Activated T-helper 2 cell treated with anti-CD3 and anti-CD28 coated beads, Interferon-gamma antibody, Interleukin-2, Interleukin-4, amounts not matched to agents 10 μg/mL and 5 μg/mL and 100 μg/mL, durations not matched to agents 14 hours and 24 hours and 36 hours (primary cell): Measurements from ENCODE around the gene CREB3L1. TPM values are rescaled to one million over a fixed set of nuclear protein-coding genes. Genes with fewer than 3 reads are reported as not detected.
A peak's percentile ranks its signal among the peaks of the same experiment; 100 is the strongest.

Source experiments
- DNase-seq: peaks from one replicate; pipeline ENCODE4 v3.0.0; 2021; ENCODE audit warnings: low spot score
- H3K27ac Mint-ChIP-seq: one replicate; pipeline ENCODE4 v1.8.0; 2021; ENCODE audit warnings: mixed read lengths
- H3K27me3 Mint-ChIP-seq: one replicate; pipeline ENCODE4 v1.8.0; 2021; ENCODE audit warnings: low read depth, mixed read lengths
- H3K36me3 Mint-ChIP-seq: one replicate; pipeline ENCODE4 v1.8.0; 2021; ENCODE audit warnings: low read depth, mixed read lengths
- H3K4me1 Mint-ChIP-seq: one replicate; pipeline ENCODE4 v1.8.0; 2021; ENCODE audit warnings: low read depth, mixed read lengths
- H3K4me3 Mint-ChIP-seq: one replicate; pipeline ENCODE4 v1.8.0; 2021; ENCODE audit warnings: low read depth, mild to moderate bottlenecking, moderate library complexity, mixed read lengths
- H3K9me3 Mint-ChIP-seq: one replicate; pipeline ENCODE4 v1.8.0; 2021; ENCODE audit warnings: mixed read lengths
- intact Hi-C: fragments of 100-400 bp; cut with micrococcal nuclease; formaldehyde crosslinking; loops from one replicate; pipeline ENCODE4 v1.15.1; 2023
- total RNA-seq: library from RNA; stranded (reverse); gene quantifications from 2 replicates; pipeline ENCODE4 v1.2.3, GENCODE V29; 2022

CREB3L1 gene
- total RNA-seq, 1 donor from 2014 or later: not detected

DNA sequence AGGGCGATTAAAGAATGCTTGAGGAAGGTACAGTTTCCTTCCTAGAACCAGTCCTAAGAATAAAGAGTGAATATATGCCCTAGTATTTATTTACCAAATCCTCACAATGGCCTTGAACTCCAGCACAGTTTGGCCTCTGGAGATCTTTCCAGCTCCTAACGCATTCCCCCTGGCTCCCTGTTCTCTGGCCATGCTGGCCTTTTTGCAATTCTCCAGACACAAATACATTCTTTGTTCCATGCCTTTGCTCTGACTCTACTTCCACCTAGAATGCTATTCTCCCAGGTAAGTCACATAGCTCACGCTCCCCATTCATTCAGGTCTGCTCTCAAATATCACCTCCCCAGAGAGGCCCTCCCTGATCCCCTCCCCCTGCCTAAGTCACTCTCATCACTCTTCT is 66.1 kb downstream of the CREB3L1 start:
- H3K27ac Mint-ChIP-seq: no peak overlapping the region
- intact Hi-C loops: no loop called here
- no peaks in the 10 kb centered on the region for H3K9me3 Mint-ChIP-seq
- no peaks in the 10 kb centered on the region for H3K36me3 Mint-ChIP-seq
- DNase-seq: no peak
- H3K4me1 Mint-ChIP-seq: peaks cover 44% of the 10 kb centered on the region
- H3K4me3 Mint-ChIP-seq: no peak overlapping the region
- H3K27me3 Mint-ChIP-seq: peaks cover 16% of the 10 kb centered on the region

DNA sequence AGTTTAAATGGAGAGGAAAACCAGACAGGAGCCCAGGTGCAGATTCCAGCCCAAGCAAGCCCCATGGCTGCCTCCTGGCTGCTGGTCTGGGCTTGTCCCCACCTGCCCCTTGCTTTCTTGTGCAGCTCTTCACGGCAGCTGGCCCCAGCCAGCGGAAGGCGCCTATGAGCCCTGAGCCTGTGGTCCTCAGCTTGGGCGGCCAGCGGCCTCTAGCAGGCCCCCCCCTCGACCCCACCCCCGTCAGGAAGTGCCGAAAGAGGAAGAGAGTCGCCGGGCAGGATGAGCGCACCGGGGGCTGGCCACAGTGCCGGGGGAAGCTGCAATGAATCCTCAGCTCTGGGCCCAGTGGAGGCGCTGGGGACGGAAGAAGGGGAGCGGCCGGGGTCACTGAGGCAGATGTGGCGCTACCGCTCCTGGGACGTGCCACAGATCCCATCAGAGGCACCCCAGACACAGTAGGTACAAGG is 67.7 kb downstream of the CREB3L1 start:
- DNase-seq: no peak
- Mint-ChIP-seq H3K36me3 (peaks cover 11% of the 10 kb centered on the region), H3K27me3 (peaks cover 14% of the 10 kb centered on the region), H3K4me3 (peak overlapping the region; percentile 81), H3K4me1 (peaks cover 51% of the 10 kb centered on the region), H3K9me3 (no peaks in the 10 kb centered on the region), H3K27ac (peak overlapping the region; percentile 46)
- intact Hi-C loops: loop anchor here (5.0 kb wide), 1 partner anchor 223 kb away; the partner anchor contains the start of gene PHF21A

DNA sequence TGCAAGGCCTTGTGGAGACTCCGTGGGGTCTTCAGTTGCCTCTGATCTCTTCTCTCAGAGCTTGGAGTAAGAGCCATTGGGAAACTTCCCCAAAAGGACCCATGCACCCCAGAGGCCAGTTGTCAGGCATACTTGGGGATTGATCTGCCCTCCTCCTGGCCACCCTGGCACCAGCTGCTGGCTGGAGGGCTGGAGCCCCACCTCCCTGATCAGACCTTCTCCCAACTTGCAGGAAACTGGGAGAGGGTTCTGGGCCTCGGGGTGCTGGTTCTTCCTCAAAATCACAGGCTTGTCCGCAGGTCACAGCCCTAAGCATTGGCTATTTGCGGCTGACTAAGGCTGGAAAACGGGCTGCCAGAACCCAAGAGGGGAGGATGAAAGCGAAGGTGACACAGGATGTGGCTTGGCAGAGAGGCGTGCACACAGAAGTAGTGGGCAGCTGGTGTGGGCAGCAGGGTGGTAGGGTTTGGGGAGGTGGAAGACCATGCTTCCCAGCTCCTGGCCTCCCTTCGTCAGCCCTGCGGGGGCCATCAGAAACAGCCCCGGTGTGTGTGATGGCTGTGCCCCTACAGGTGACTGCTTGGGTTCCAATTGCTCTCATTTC is 68.5 kb downstream of the CREB3L1 start:
- DNase-seq: peak; percentile 36
- Mint-ChIP-seq H3K36me3 (peaks cover 14% of the 10 kb centered on the region), H3K9me3 (no peaks in the 10 kb centered on the region), H3K4me3 (peak overlapping the region; percentile 81), H3K27ac (peak overlapping the region; percentile 76), H3K4me1 (peaks cover 51% of the 10 kb centered on the region), H3K27me3 (peaks cover 14% of the 10 kb centered on the region)
- intact Hi-C loops: loop anchor here (2.0 to 5.0 kb wide), 2 partner anchors 15 to 224 kb away; partner anchors contain the start of gene PHF21A

DNA sequence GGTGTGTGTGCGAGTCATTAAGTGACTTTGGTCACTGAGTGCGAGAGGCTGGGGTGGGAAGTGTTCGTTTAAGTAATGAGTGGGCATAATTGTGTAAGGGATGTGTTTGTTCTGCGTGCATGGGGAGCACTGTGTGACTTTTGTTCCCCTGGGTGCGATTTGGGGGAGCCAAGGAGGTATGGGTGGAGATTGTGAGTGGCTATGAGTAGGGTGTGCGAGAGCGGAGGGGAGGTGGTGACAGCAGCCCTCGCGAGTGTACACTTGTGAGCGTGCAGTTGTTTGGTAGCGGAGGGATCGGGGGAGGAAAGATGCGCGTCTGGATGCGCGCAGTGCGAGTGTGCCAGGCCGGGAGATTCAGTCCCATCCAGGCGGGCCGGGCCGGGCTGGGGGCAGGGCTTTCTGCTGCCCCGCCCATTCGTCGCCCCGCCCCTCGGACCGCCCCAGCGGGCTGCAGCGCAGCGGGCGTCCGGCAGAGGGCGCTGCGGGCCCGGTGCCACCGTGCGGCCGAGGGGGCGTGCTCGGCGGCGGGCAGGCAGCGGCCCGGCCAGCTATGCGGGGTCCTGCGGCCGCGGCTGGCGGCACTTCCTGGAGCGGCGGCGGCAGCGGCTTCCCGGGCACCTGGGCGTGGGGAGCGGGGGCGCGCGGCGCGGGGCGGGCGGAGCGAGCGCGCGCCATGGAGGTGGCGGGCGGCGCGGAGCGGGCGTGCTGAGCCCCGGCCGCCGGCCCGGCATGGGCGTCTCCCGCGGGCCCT is 69.6 kb downstream of the CREB3L1 start, which contains the start of gene DGKZ:
Gene DGKZ, plus strand, starts transcription at position 578 of the 751 bp plus-strand sequence. CDS start 197 bp downstream, outside the sequence.
- Mint-ChIP-seq H3K9me3 (no peaks in the 10 kb centered on the region), H3K36me3 (peaks cover 18% of the 10 kb centered on the region), H3K4me3 (peak within 1 kb of the TSS; percentile 84), H3K27ac (peak within 1 kb of the TSS; percentile 83), H3K4me1 (peaks cover 52% of the 10 kb centered on the region), H3K27me3 (peaks cover 9% of the 10 kb centered on the region)
- peak; percentile 90 for DNase-seq
- intact Hi-C loops: loop anchor here (2.0 to 5.0 kb wide), 2 partner anchors 16 to 225 kb away; partner anchors contain the start of gene PHF21A

DNA sequence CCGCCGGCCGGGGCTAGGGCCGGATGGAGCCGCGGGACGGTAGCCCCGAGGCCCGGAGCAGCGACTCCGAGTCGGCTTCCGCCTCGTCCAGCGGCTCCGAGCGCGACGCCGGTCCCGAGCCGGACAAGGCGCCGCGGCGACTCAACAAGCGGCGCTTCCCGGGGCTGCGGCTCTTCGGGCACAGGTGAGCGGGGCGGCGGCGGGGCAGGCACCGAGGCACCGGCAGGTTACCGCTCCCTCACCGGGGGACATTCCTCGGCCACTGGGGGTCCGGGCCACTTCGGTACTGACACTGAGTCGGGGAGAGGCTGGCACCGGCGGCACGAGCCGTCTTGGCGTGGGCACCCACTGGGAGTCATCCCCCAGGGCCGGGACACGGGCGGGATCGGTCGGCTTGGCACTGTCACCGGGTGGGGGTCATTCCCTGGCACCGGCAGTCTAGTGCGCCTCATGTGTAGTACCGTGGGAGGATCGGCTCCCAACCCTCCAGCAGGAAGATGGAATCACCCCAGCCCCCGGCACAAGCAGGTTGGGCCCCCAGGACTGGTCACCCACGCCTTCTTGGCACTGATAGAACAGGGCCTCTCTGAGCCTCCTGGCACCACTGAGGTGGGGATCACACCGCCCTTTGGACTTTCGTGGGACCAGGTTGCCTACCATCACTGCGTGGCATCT is 70.3 kb downstream of the CREB3L1 start:
- Mint-ChIP-seq H3K27me3 (peaks cover 9% of the 10 kb centered on the region), H3K4me3 (peak overlapping the region; percentile 84), H3K9me3 (no peaks in the 10 kb centered on the region), H3K4me1 (peaks cover 49% of the 10 kb centered on the region), H3K27ac (no peak overlapping the region), H3K36me3 (peaks cover 20% of the 10 kb centered on the region)
- DNase-seq: no peak
- intact Hi-C loops: loop anchor here (1.0 to 5.0 kb wide), 3 partner anchors 17 to 270 kb away; partner anchors contain the start of genes ATG13, HARBI1 and PHF21A

DNA sequence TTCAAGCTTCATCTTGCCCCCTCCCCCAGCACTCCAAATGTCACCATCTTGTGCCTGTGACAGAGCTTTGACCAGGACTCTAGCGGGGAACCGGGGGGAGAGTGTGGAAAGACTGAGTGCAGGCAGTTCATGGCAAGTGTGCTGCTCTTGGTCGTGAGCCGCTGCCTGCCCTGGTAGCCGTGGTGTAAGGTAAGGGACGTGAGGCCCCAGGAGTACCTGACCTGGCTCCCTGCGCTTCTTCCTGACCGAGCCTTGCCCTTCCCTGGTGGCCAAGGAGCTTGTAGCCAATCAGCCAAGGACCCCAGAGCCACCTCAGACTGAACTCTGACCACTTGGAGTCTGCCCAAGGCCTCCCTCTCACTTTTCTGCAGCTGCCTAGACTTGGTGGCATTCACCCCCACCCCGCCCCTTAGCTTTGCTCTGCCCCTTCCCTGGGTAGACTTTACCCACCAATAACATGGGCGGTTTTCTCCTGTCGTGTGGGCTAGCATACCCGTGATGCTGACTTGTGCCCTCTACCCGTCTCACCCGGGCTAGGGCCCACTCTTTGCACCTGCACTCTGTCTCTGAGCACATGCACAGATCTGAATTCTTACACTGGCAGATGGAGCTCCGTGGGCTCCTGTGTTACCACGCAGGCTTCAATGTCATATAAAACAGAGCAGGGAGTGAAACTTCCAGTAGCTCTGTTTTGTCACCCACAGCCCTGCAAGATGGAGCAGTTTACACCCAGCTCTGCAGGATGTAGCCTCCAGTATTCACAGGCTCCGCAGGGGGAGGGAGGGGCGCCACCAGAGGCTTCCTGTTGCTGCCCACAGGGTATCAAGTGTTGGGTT is 71.3 kb downstream of the CREB3L1 start:
- H3K9me3 Mint-ChIP-seq: no peaks in the 10 kb centered on the region
- intact Hi-C loops: loop anchor here (1.0 to 5.0 kb wide), 4 partner anchors 13 to 269 kb away; partner anchors contain the start of genes ATG13, HARBI1 and PHF21A
- DNase-seq: peak; percentile 55
- peaks cover 6% of the 10 kb centered on the region for H3K27me3 Mint-ChIP-seq
- peak overlapping the region; percentile 84 for H3K4me3 Mint-ChIP-seq
- peaks cover 22% of the 10 kb centered on the region for H3K36me3 Mint-ChIP-seq
- H3K4me1 Mint-ChIP-seq: peaks cover 60% of the 10 kb centered on the region
- H3K27ac Mint-ChIP-seq: peak overlapping the region; percentile 83

DNA sequence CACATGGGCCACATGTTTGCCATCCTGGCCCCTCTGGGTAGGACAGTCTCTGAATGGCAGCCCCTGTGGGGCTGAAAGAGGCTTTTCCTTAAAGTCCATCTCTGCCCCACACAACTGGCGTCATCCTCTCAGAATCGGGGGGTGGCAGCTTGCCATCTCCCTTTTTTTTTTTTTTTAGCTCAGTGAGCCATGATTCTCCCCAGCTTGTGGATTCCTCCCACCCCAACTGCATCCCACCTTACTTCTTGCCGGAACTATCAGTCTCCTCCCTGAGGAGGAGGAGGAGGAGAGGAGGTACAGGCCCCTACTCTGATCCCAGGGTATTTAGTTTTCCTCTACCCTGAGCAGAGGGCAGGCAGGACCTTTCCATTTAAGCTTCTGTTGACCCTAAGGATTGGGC is 73.2 kb downstream of the CREB3L1 start:
- Mint-ChIP-seq H3K4me3 (no peak overlapping the region), H3K27me3 (no peaks in the 10 kb centered on the region), H3K4me1 (peaks cover 57% of the 10 kb centered on the region), H3K27ac (no peak overlapping the region), H3K36me3 (peaks cover 29% of the 10 kb centered on the region), H3K9me3 (no peaks in the 10 kb centered on the region)
- DNase-seq: no peak
- intact Hi-C loops: no loop called here

DNA sequence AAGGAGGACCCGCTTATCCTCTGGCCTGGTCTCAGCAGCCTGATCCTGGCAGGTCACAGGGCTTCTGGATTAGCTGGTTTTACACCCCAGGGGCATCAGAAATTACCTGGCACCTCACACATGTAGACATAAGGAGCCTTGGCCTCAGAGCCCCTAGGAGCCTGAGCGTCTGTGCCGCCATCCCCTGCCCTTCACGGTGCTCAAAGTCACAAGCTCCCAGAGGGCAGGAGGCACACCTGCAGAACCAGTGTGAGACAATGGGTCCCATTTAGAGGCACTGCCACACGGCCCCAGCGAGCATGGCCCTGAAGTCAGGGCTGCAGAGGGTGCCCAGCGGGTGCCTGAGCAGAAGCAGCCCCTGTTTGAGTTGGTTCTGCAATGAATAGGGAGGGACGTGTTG is 73.7 kb downstream of the CREB3L1 start:
- H3K4me3 Mint-ChIP-seq: peak overlapping the region; percentile 73
- H3K27ac Mint-ChIP-seq: no peak overlapping the region
- H3K4me1 Mint-ChIP-seq: peaks cover 52% of the 10 kb centered on the region
- no peaks in the 10 kb centered on the region for H3K9me3 Mint-ChIP-seq
- intact Hi-C loops: no loop called here
- no peak for DNase-seq
- H3K36me3 Mint-ChIP-seq: peaks cover 29% of the 10 kb centered on the region
- H3K27me3 Mint-ChIP-seq: no peaks in the 10 kb centered on the region

DNA sequence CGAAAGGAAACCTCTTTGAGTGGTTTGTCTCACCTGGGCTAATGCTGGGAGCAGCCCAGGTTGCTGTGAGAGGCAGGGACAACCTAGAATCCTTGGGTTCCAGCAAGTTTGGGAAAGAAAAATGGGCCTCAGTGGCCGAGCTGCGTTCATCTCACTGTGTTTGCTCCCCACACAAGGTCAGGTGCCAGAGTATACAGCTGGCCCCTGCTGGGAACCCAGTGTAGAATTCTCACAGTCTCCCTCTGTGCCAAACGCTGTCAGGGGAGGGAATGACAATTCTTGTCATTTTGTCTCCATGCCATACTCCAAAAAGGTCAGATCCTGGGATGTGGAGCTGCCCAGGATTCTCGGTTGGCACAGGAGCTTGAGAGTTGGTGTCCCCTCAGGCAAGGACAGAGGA is 74.1 kb downstream of the CREB3L1 start:
- H3K27me3 Mint-ChIP-seq: no peaks in the 10 kb centered on the region
- intact Hi-C loops: loop anchor here (2.0 kb wide), 1 partner anchor 29 kb away; the partner anchor contains the start of gene MDK
- H3K36me3 Mint-ChIP-seq: peaks cover 29% of the 10 kb centered on the region
- no peaks in the 10 kb centered on the region for H3K9me3 Mint-ChIP-seq
- peaks cover 48% of the 10 kb centered on the region for H3K4me1 Mint-ChIP-seq
- H3K4me3 Mint-ChIP-seq: peak overlapping the region; percentile 73
- no peak for DNase-seq
- no peak overlapping the region for H3K27ac Mint-ChIP-seq

DNA sequence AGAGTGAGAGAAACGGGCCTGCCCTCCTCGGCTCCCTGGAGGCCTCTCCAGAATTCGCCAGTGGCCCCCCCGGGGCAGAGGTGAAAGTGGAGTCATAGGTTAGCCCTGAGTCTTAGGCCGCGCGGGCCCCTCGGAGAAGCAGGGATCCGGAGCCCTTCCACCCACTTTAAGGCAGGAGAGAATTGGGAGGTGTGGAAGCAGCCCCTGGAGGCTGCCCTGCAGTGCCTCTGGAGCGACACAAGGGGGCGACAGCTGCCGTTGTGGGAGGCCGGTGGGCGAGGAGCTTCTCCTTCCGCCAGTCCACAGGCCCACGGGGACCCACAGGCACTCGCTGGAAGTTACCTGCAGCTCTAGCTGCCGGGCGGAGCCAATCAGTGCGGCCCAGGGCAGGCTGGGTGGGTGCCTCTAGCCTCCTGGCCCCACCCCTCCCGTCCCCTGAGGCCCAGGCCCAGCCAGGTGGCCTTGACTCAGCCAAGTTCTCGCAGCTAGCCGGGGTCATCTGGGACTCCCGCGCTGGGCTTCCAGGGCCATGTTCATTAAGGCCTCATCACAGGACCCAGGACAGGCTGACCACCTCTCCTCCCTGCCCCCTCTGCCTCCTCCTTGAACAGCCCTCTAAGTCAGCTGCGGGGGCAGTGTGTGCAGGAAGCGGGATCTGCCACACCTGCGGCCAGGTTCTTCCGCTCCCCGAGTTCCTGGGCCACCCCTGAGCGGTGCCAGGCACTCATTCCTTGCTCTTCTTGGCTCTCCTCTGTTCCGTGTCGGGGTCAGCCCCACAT is 74.8 kb downstream of the CREB3L1 start:
- peak overlapping the region; percentile 73 for H3K4me3 Mint-ChIP-seq
- no peaks in the 10 kb centered on the region for H3K9me3 Mint-ChIP-seq
- intact Hi-C loops: loop anchor here (2.0 kb wide), 1 partner anchor 29 kb away; the partner anchor contains the start of gene MDK
- no peaks in the 10 kb centered on the region for H3K27me3 Mint-ChIP-seq
- peak; percentile 63 for DNase-seq
- peak overlapping the region; percentile 72 for H3K27ac Mint-ChIP-seq
- peaks cover 47% of the 10 kb centered on the region for H3K4me1 Mint-ChIP-seq
- H3K36me3 Mint-ChIP-seq: peaks cover 29% of the 10 kb centered on the region

DNA sequence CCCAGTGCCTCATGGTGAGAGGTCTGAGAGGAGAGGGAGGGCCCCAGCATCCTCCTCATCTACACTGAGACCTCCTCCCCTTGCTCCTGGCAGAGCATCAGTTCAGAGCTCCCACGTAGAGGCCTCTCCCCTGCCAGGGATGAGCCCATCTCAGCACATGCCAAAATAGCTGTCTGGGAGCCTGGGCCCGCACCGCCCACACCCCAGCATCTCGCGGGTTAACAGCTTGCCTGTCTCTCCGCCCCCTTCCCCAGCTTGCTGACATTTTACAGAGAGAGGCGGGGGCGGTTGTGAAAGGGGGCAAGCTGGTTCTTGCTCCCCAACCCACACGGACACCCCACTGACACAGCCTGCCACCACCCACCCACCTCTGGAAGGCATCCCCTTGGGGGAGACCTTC is 76.2 kb downstream of the CREB3L1 start:
- no peak for DNase-seq
- no peaks in the 10 kb centered on the region for H3K9me3 Mint-ChIP-seq
- no peak overlapping the region for H3K4me3 Mint-ChIP-seq
- no peaks in the 10 kb centered on the region for H3K27me3 Mint-ChIP-seq
- peak overlapping the region; percentile 38 for H3K27ac Mint-ChIP-seq
- peaks cover 29% of the 10 kb centered on the region for H3K36me3 Mint-ChIP-seq
- intact Hi-C loops: loop anchor here (2.0 kb wide), 1 partner anchor 27 kb away; the partner anchor contains the start of gene MDK
- H3K4me1 Mint-ChIP-seq: peaks cover 48% of the 10 kb centered on the region
